ENCODE data around the gene DRAP1.

- no peak for TF ChIP-seq CTCF (IDR thresholded peaks at IDR 0.05 in 4 of 5, conservative IDR thresholded peaks at IDR 0.05 in 1 of 5)
- TF ChIP-seq POLR2A (IDR thresholded peaks at IDR 0.05): no peak
Observed at GRCh38 chr11:65952052-65952521, 32.9 kb downstream of the DRAP1 start.
